ENCODE results near the gene LPP.

- TF ChIP-seq CTCF (IDR thresholded peaks at IDR 0.05; ENCODE audit: low read depth, low read length, poor library complexity, severe bottlenecking) (no peak), EZH2phosphoT487 (IDR thresholded peaks at IDR 0.05; ENCODE audit: borderline replicate concordance, low read length) (no peak)
These were observed 183.3 kb downstream of the LPP start for GRCh38 chr3:188337232-188337631.
